ENCODE measurements around the gene DAGLB. TPM values are rescaled to one million over a fixed set of nuclear protein-coding genes. Genes with fewer than 3 reads are reported as not detected.

Gene DAGLB
- total and polyA plus RNA-seq, 10 of the 15 experiments (the other 5 are each of a cell fraction or from before 2014, with no cell fraction given) = 1.2 to 13.3 (median 10.1) TPM

- FAIRE-seq (no peak), ATAC-seq (no peak), DNase-seq (ENCODE audit: low read depth, low spot score) (no peak)
- no peak overlapping the region for H3K27ac ChIP-seq (ENCODE audit: control insufficient read depth, insufficient read depth)
- no TSS peak for BruUV-seq (replicated peaks)
- POLR2A ChIA-PET = no interaction called here
- H3K4me1 ChIP-seq (ENCODE audit: control insufficient read depth, insufficient read depth, low read length) = no peaks in the 10 kb centered on the region; the same call in 1 of the 2 replicates
- peaks cover 0 to 4% of the 10 kb centered on the region in 2 experiments; a peak in 1 of 4 replicates for H3K36me3 ChIP-seq (ENCODE audit: control insufficient read depth in 2 of 2, insufficient read depth in 2 of 2, low read length in 1 of 2)
- no peaks in the 10 kb centered on the region for H3K9me3 ChIP-seq (replicated peaks; ENCODE audit: control insufficient read depth, insufficient read depth, low read length)
- in situ Hi-C loops (cut with MboI) = no loop called here
- no peak overlapping the region for H3K4me3 ChIP-seq
- SMC1A ChIA-PET (ENCODE audit: uncharacterized antibody, unreplicated experiment) = no interaction called here
- CTCF ChIA-PET = interaction anchor here (1.0 to 1.1 kb wide), 2 partner anchors 29 to 67 kb away, joined by 3 to 4 read pairs; no protein-coding TSS in a partner anchor
- H4K20me1 ChIP-seq (ENCODE audit: control insufficient read depth, insufficient read depth) = no peaks in the 10 kb centered on the region
- intact Hi-C loops (cut with micrococcal nuclease; ENCODE audit: unreplicated experiment) = loop anchor here (10.0 kb wide), 1 partner anchor 444 kb away; the partner anchor contains the start of genes AIMP2 and PMS2
- H3K4me2 ChIP-seq (ENCODE audit: control insufficient read depth, insufficient read depth) = peak overlapping the region; percentile 40; the same call in 1 of the 2 replicates
- H2AFZ ChIP-seq (ENCODE audit: control insufficient read depth, low read depth, low read length) = no peak overlapping the region
- no peak overlapping the region for H3K9ac ChIP-seq (ENCODE audit: control insufficient read depth, insufficient read depth, low read length)
- 94% methylated on average over 16 of the region's 16 CpGs for WGBS (ENCODE audit: insufficient coverage, insufficient replicate concordance, low lambda C conversion rate, missing lambda C conversion rate)
- TF ChIP-seq MTA2 (IDR thresholded peaks at IDR 0.05; ENCODE audit: low read depth) = no peak
- TF ChIP-seq E4F1 (IDR thresholded peaks at IDR 0.05; ENCODE audit: borderline replicate concordance, partially characterized antibody) = no peak
- no peak for TF ChIP-seq PAX5 (IDR thresholded peaks at IDR 0.05; ENCODE audit: borderline replicate concordance, low read depth, low read length)
- no peak for TF ChIP-seq DPF2 (IDR thresholded peaks at IDR 0.05)
- TF ChIP-seq EZH2 (IDR thresholded peaks at IDR 0.05; ENCODE audit: borderline replicate concordance, control insufficient read depth, low read depth, low read length) = no peak
- TF ChIP-seq ESRRA (IDR thresholded peaks at IDR 0.05; ENCODE audit: low read length) = no peak
- TF ChIP-seq E2F8 (IDR thresholded peaks at IDR 0.05; ENCODE audit: low read depth, partially characterized antibody) = no peak
- TF ChIP-seq ASH2L (IDR thresholded peaks at IDR 0.05; ENCODE audit: borderline replicate concordance, low read depth) = no peak
- no peak for TF ChIP-seq KDM1A (IDR thresholded peaks at IDR 0.05; ENCODE audit: borderline replicate concordance)
- no peak for TF ChIP-seq CBX5 (IDR thresholded peaks at IDR 0.05; ENCODE audit: low read depth)
- TF ChIP-seq RUNX3 (IDR thresholded peaks at IDR 0.05; ENCODE audit: low read length) = no peak
- H3K79me2 ChIP-seq (ENCODE audit: control insufficient read depth, insufficient read depth, low read length) = peaks cover 12% of the 10 kb centered on the region
- H3K27me3 ChIP-seq (replicated peaks in 1 of 2; ENCODE audit: control insufficient read depth in 2 of 2, insufficient read depth in 2 of 2, low read length in 1 of 2) = no peaks in the 10 kb centered on the region
- RAD21 ChIA-PET (ENCODE audit: unreplicated experiment) = interaction anchor here (1.2 to 1.6 kb wide), 2 partner anchors 11 to 592 kb away, joined by 3 read pairs; no protein-coding TSS in a partner anchor
These were observed 1.3 kb upstream of the DAGLB start for GRCh38 chr7:6448943-6449543.
